Mucosa of descending colon (tissue), 3 donors: ENCODE results near the gene CACFD1. TPM values are rescaled to one million over a fixed set of nuclear protein-coding genes. Genes with fewer than 3 reads are reported as not detected.

Experiments
- ATAC-seq: fragments of 200-7000 bp; cut with Tn5 transposase; one replicate; pipeline ENCODE4 v1.9.1; 2020; ENCODE audit warnings: mild to moderate bottlenecking, moderate library complexity
- DNase-seq, 3 donors: peaks; one replicate each; pipeline ENCODE4 v3.0.0-alpha.2; 2020
- H3K36me3 ChIP-seq: fragments of 200-600 bp; one replicate; pipeline ENCODE4 v1.8.0; 2021; ENCODE audit warnings: low read depth, mild to moderate bottlenecking
- H3K4me1 ChIP-seq: fragments of 200-600 bp; one replicate; pipeline ENCODE4 v1.8.0; 2021; ENCODE audit warnings: low read depth, mild to moderate bottlenecking
- H3K4me3 ChIP-seq: fragments of 200-600 bp; one replicate; pipeline ENCODE4 v1.8.0; 2021; ENCODE audit warnings: mild to moderate bottlenecking
- H3K9me3 ChIP-seq: fragments of 200-600 bp; one replicate; pipeline ENCODE4 v1.8.0; 2021; ENCODE audit warnings: mild to moderate bottlenecking
- CTCF ChIP-seq: fragments of 200-600 bp; IDR thresholded peaks from one replicate; pipeline ENCODE4 v1.8.0; 2022; ENCODE audit warnings: antibody characterized with exemption, mild to moderate bottlenecking
- intact Hi-C, 2 donors: fragments of 100-400 bp; cut with DNase I in 1 of 2; cut with micrococcal nuclease in 1 of 2; formaldehyde crosslinking; loops; one replicate each; pipeline versions ENCODE4 v1.11.0 to v1.11.1; 2022; cut with DNase I, micrococcal nuclease
- total RNA-seq, 3 donors: library from RNA; stranded (reverse); fragmentation: NEBNext Ultra II Directional in 2 of 3; extraction: Animal tissue kit (Norgen Biotek cat#: 25700) in 2 of 3; gene quantifications; one replicate each; pipeline versions ENCODE4 v1.2.1 to v1.2.4, GENCODE V29; 2021 to 2023
- donor health status: DM: no; HTN: no; CAD: no; lungs with moderate emphysema.
- donor health status: DM: no; HTN: no; CAD: no.
- donor health status: DM: no; HTN: yes; CAD: no.

The CACFD1 gene
- total RNA-seq, 3 donors from 2014 or later = 42.7 to 84.2 (median 54.1) TPM

DNA sequence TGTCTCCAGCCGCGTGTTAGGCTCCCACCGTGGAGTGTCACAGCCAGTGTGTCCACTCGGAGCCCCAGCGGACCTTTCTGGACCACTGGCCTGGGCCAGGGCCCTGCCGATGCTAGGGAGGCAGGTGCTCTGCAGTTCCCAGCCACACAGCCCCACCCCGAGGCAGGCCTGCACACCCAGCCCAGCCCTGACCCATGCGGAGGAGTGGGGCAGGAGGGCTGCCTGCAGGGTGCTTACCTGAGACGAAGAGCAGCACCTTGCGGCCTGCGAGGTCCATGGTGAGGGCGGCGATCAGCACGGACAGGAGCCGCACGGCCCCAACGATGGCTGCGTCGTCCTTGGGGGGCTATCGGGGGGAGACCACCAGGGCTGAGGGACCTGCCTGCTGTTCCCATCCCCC, 14.0 kb downstream of the CACFD1 start:
- DNase-seq (no peak), ATAC-seq (no peak)
- no peaks in the 10 kb centered on the region for H3K36me3 ChIP-seq
- H3K9me3 ChIP-seq = no peaks in the 10 kb centered on the region
- TF ChIP-seq CTCF = no peak
- no peak overlapping the region for H3K4me3 ChIP-seq
- intact Hi-C loops = no loop called here
- peaks cover 25% of the 10 kb centered on the region for H3K4me1 ChIP-seq

- intact Hi-C loops = no loop called here
- Histone ChIP-seq H3K9me3 (no peaks in the 10 kb centered on the region), H3K4me3 (no peak overlapping the region), H3K36me3 (no peaks in the 10 kb centered on the region), H3K4me1 (peaks cover 29% of the 10 kb centered on the region)
- DNase-seq (no peak), ATAC-seq (no peak)
- no peak for TF ChIP-seq CTCF
Observed at GRCh38 chr9:133474215-133474614, 14.4 kb downstream of the CACFD1 start.

GRCh38 chr9:133474853-133475252, 15.1 kb downstream of the CACFD1 start:
- no peak for TF ChIP-seq CTCF
- H3K4me1 ChIP-seq = peaks cover 30% of the 10 kb centered on the region
- no peaks in the 10 kb centered on the region for H3K9me3 ChIP-seq
- intact Hi-C loops = no loop called here
- peak in 1 of 3 donors; percentile 52 for DNase-seq
- ATAC-seq = no peak
- H3K36me3 ChIP-seq = no peaks in the 10 kb centered on the region
- no peak overlapping the region for H3K4me3 ChIP-seq

DNA sequence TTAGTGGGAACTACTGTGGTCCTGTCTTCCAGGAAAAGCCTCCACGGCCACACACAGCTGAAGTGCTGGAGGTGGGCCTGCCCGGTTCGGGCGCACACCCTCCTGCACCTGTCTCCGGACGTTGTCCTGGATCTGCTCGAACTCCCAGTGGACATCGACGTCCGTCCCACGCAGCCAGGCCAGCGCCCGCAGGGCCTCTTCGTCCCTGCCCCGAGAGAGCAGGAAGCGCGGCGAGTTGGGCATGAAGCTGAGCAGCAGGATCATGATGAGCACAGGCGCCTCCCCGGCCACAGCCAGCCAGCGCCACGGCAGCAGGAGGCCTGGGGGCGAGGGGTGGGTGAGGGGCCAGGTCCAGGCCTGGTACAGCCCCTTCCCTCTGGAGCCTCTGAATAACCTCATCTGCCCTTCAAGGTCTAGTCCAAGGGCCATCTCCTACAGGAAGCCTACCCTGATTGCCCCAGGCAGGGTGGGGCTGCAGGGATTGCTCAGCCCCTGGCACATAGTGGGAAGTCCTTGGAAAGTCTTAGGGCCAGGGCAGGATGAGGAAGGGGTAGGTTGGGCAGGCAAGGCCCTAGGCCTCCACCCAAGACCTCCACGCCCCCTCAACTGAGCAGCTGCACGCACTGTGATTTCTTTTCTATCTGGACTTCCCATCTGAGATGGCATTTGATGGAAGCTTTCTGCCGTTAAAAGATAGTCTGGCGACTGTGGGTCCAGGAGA, 15.7 kb downstream of the CACFD1 start:
- no peak overlapping the region for H3K4me3 ChIP-seq
- H3K36me3 ChIP-seq = no peaks in the 10 kb centered on the region
- no peaks in the 10 kb centered on the region for H3K9me3 ChIP-seq
- TF ChIP-seq CTCF = no peak
- ATAC-seq (no peak), DNase-seq (peak in 1 of 3 donors; percentile 25)
- H3K4me1 ChIP-seq = peaks cover 29% of the 10 kb centered on the region
- intact Hi-C loops = no loop called here

DNA sequence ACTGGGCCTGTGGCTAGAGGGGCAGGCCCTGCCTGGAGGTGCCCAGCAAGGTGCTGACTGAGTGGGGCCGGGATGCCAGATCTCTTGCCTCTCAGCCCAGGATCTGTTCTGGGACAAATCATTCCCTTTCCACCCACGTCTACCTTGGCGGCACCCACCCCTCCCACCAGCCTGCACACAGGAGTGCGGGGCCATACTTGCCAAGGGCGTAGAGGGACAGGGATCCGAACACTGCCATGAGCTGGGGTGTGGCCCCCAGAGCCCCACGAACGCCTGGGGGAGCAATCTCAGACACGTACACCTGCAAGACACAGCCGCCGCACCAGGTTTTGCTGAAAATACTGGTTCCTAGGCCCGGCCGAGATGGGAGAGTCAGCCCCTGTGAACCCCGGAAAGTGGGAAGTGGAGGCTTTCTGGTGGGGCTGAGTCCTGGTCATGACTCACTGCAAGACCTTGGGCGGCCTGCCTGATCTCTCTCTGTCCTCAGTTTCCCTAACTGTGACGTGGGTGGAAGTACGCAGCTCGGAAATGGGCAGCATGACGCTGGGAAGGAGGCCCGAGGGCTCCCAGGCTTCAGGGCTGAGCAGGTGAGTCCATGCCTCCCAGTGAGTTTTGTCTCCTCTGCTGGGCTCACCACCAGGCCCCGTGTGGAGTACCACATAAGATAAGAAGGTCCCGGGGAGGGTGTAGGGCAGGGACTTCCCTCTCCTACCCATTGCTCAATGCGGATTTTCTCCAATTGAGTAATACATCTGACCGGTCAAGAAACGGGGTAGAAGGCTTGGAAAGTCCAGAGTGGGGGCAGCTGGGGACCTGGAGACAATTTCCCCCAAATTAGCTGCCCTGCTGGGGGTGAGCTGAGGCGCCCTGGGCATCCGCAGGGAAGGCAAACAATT, 16.5 kb downstream of the CACFD1 start:
- intact Hi-C loops = no loop called here

More for the DNA sequence above, 16.5 kb downstream of the CACFD1 start:
- H3K36me3 ChIP-seq = no peaks in the 10 kb centered on the region
- no peak overlapping the region for H3K4me3 ChIP-seq
- H3K4me1 ChIP-seq = peaks cover 21% of the 10 kb centered on the region
- no peaks in the 10 kb centered on the region for H3K9me3 ChIP-seq
- DNase-seq = peak in 2 of 3 donors; percentile 26 to 47
- ATAC-seq = no peak
- no peak for TF ChIP-seq CTCF
